SK-N-SH (cell line): ENCODE data around the gene FRS3.

ENCODE experiments used
- GABPA ChIP-seq: IDR thresholded peaks from 2 replicates; pipeline ENCODE4 v1.4.0; 2012; ENCODE audit warnings: low read depth, mild to moderate bottlenecking
- MEF2A ChIP-seq: IDR thresholded peaks from 2 replicates; pipeline ENCODE4 v1.4.0; 2012; ENCODE audit warnings: low read depth, borderline replicate concordance
- NFIC ChIP-seq: IDR thresholded peaks from 2 replicates; pipeline ENCODE4 v1.4.0; 2012; ENCODE audit warnings: borderline replicate concordance
- POLR2AphosphoS5 ChIP-seq: IDR thresholded peaks from 2 replicates; pipeline ENCODE4 v1.6.1; 2012; ENCODE audit warnings: low read depth, low read length
- TAF1 ChIP-seq: IDR thresholded peaks from 2 replicates; pipeline ENCODE4 v1.6.1; 2012; ENCODE audit warnings: low read depth, mild to moderate bottlenecking, low read length, moderate library complexity, borderline replicate concordance
- TF ChIP-seq, protein P1 (sequence below): fragments of 200-600 bp; sonication (generic); IDR thresholded peaks from 2 replicates; pipeline ENCODE4 v1.6.1; 2017; ENCODE audit warnings: antibody characterized with exemption, mild to moderate bottlenecking, moderate library complexity
- TF ChIP-seq, protein P2 (sequence below): IDR thresholded peaks from 2 replicates; pipeline ENCODE4; 2012

DNA sequence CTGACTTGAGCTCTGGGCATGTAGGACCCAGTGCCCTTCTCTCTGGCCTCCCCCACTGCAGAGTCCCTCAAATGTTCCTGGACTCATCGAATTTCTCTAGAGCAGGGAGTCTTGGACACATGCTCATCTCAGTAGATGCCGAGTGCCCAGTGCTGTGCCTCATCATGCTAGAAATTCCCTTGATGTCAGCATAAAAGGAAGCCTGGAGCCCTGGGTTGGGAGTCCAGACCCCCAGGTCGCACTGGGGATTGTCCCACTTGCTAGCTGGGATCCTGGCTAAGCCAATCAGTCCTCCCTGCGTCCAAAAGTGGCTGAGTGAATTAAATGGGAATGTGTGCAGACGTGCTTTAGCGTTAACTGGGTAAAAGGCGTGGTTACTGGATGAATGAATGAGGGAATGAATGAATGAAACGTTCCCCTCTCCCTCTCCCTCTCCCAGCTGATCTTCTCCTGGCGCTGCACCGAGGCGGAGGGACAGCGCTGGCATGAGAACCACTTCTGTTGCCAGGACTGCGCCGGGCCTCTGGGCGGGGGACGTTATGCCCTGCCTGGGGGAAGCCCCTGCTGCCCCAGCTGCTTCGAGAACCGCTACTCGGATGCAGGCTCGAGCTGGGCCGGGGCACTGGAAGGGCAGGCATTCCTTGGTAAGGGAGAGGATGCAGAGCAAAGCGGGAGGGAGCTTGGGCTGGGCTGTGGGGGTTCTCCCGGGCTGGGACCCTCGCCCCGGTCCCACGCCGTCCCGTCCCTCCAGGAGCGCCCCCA lies 6.2 kb upstream of the FRS3 start:
- TF ChIP-seq, protein P1, sequence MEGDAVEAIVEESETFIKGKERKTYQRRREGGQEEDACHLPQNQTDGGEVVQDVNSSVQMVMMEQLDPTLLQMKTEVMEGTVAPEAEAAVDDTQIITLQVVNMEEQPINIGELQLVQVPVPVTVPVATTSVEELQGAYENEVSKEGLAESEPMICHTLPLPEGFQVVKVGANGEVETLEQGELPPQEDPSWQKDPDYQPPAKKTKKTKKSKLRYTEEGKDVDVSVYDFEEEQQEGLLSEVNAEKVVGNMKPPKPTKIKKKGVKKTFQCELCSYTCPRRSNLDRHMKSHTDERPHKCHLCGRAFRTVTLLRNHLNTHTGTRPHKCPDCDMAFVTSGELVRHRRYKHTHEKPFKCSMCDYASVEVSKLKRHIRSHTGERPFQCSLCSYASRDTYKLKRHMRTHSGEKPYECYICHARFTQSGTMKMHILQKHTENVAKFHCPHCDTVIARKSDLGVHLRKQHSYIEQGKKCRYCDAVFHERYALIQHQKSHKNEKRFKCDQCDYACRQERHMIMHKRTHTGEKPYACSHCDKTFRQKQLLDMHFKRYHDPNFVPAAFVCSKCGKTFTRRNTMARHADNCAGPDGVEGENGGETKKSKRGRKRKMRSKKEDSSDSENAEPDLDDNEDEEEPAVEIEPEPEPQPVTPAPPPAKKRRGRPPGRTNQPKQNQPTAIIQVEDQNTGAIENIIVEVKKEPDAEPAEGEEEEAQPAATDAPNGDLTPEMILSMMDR = no peak
- no peak for TF ChIP-seq POLR2AphosphoS5
- no peak for TF ChIP-seq NFIC
- TF ChIP-seq, protein P2, sequence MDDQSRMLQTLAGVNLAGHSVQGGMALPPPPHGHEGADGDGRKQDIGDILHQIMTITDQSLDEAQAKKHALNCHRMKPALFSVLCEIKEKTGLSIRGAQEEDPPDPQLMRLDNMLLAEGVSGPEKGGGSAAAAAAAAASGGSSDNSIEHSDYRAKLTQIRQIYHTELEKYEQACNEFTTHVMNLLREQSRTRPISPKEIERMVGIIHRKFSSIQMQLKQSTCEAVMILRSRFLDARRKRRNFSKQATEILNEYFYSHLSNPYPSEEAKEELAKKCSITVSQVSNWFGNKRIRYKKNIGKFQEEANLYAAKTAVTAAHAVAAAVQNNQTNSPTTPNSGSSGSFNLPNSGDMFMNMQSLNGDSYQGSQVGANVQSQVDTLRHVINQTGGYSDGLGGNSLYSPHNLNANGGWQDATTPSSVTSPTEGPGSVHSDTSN = no peak
- no peak for TF ChIP-seq GABPA
- no peak for TF ChIP-seq TAF1
- TF ChIP-seq MEF2A = no peak
